Astrocyte (in vitro differentiated cells and primary cell): ENCODE measurements around the gene TLR2. TPM values are rescaled to one million over a fixed set of nuclear protein-coding genes. Genes with fewer than 3 reads are reported as not detected.

Source experiments
- DNase-seq: peaks from one replicate; pipeline ENCODE4 v3.0.0-alpha.2; 2010; ENCODE audit warnings: low read depth
- FAIRE-seq: peaks from 2 replicates; lab custom pipeline; 2011; peaks lifted over from hg19 to GRCh38; lab: Jason Lieb, UNC
- H2AFZ ChIP-seq: 2 replicates; pipeline ENCODE4 v1.6.0; 2012; ENCODE audit warnings: low read depth, low read length, inconsistent platforms
- H3K27ac ChIP-seq: 2 replicates; pipeline ENCODE4 v1.5.1; 2011; ENCODE audit warnings: low read depth, low read length, inconsistent platforms
- H3K27me3 ChIP-seq: 2 replicates; pipeline ENCODE4 v1.6.0; 2011; ENCODE audit warnings: low read length, inconsistent platforms; ENCODE audit not compliant: insufficient read depth
- H3K36me3 ChIP-seq: 2 replicates; pipeline ENCODE4 v1.5.1; 2011; ENCODE audit warnings: low read length, inconsistent platforms; ENCODE audit not compliant: insufficient read depth
- H3K4me1 ChIP-seq: 2 replicates; pipeline ENCODE4 v1.5.1; 2011; ENCODE audit warnings: low read length, inconsistent platforms; ENCODE audit not compliant: insufficient read depth
- H3K4me2 ChIP-seq: 2 replicates; pipeline ENCODE4 v1.6.0; 2012; ENCODE audit warnings: low read length, inconsistent platforms
- H3K4me3 ChIP-seq: 2 replicates; pipeline ENCODE4 v1.5.1; 2011; ENCODE audit warnings: low read depth, mild to moderate bottlenecking, low read length, inconsistent platforms; ENCODE audit not compliant: insufficient read depth
- H3K79me2 ChIP-seq: 2 replicates; pipeline ENCODE4 v1.6.0; 2012; ENCODE audit warnings: mild to moderate bottlenecking, low read length, inconsistent platforms; ENCODE audit not compliant: insufficient read depth
- H3K9ac ChIP-seq: 2 replicates; pipeline ENCODE4 v1.6.0; 2012; ENCODE audit warnings: mild to moderate bottlenecking, low read length, inconsistent platforms
- H3K9me3 ChIP-seq: 2 replicates; pipeline ENCODE4 v1.5.1; 2012; ENCODE audit warnings: low read depth, mild to moderate bottlenecking, low read length, inconsistent platforms; ENCODE audit not compliant: insufficient read depth
- H4K20me1 ChIP-seq: 2 replicates; pipeline ENCODE4 v1.6.0; 2012; ENCODE audit warnings: low read length, inconsistent platforms; ENCODE audit not compliant: insufficient read depth
- H3K27ac Mint-ChIP-seq: one replicate; pipeline ENCODE4 v1.8.0; 2021; ENCODE audit warnings: mild to moderate bottlenecking, mixed read lengths; ENCODE audit not compliant: unreplicated experiment
- H3K27me3 Mint-ChIP-seq: one replicate; pipeline ENCODE4 v1.8.0; 2021; ENCODE audit warnings: low read depth, mixed read lengths; ENCODE audit not compliant: unreplicated experiment
- H3K36me3 Mint-ChIP-seq: one replicate; pipeline ENCODE4 v1.8.0; 2021; ENCODE audit warnings: low read depth, mixed read lengths; ENCODE audit not compliant: unreplicated experiment
- H3K4me1 Mint-ChIP-seq: one replicate; pipeline ENCODE4 v1.8.0; 2021; ENCODE audit warnings: low read depth, mixed read lengths; ENCODE audit not compliant: unreplicated experiment
- H3K4me3 Mint-ChIP-seq: one replicate; pipeline ENCODE4 v1.8.0; 2021; ENCODE audit warnings: mild to moderate bottlenecking, moderate library complexity, mixed read lengths; ENCODE audit not compliant: unreplicated experiment
- H3K9me3 Mint-ChIP-seq: one replicate; pipeline ENCODE4 v1.8.0; 2021; ENCODE audit warnings: mild to moderate bottlenecking, mixed read lengths; ENCODE audit not compliant: unreplicated experiment
- EZH2 ChIP-seq: IDR thresholded peaks from 2 replicates; pipeline ENCODE4 v1.6.1; 2012; ENCODE audit warnings: mild to moderate bottlenecking, low read length, inconsistent platforms; ENCODE audit not compliant: insufficient read depth
- total RNA-seq: library from RNA; stranded (reverse); gene quantifications from 2 replicates; pipeline ENCODE4 v1.2.1, GENCODE V29; 2021
- TF ChIP-seq, protein P1 (sequence below): IDR thresholded peaks from 2 replicates; pipeline ENCODE4 v1.5.1; 2011; ENCODE audit warnings: low read depth, mild to moderate bottlenecking, inconsistent platforms, low read length, moderate library complexity; ENCODE audit not compliant: insufficient read depth

TLR2 gene
- total RNA-seq, 1 donor from 2014 or later: 0.79 TPM

DNA sequence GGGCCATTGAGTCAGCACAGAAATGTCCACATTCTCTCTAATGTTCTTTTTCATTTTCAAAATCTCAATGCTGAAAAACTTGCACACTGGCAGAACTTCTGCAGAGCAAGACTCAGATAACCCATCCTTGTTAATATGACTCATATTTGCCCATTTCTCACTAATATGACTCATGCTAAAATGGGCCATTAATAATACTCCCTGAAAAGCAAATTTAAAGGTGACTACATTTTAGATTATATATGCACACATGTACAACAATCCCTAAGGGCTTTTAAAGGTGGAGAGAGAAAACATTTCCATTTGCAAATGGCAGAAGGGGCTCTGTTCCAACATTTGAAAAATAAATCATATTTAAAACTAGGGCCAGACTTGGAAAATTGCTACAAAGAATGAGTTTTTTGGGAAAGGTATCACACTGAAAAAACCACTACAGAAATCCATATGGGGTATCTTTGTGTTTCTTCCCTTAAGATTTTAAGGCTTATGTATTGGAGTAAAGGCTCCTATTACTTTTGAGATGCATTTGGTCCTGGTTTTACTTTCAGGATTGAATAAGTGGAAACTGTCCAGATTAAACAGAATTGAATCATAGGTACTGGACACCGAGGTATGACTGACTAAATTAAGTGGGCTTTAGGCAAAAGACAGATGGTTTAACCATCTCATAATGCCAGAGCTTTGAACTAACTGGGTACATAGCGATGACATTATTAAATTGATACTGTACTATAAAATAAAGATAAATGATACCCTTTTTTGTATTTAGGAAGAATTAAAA lies 30.0 kb downstream of the TLR2 start:
- Mint-ChIP-seq H3K4me3 (no peak overlapping the region), H3K9me3 (peaks cover 5% of the 10 kb centered on the region), H3K36me3 (no peaks in the 10 kb centered on the region), H3K27me3 (no peaks in the 10 kb centered on the region), H3K4me1 (peaks cover 2% of the 10 kb centered on the region), H3K27ac (no peak overlapping the region)
- H4K20me1 ChIP-seq: no peaks in the 10 kb centered on the region
- H3K9ac ChIP-seq: no peak overlapping the region
- TF ChIP-seq, protein P1, sequence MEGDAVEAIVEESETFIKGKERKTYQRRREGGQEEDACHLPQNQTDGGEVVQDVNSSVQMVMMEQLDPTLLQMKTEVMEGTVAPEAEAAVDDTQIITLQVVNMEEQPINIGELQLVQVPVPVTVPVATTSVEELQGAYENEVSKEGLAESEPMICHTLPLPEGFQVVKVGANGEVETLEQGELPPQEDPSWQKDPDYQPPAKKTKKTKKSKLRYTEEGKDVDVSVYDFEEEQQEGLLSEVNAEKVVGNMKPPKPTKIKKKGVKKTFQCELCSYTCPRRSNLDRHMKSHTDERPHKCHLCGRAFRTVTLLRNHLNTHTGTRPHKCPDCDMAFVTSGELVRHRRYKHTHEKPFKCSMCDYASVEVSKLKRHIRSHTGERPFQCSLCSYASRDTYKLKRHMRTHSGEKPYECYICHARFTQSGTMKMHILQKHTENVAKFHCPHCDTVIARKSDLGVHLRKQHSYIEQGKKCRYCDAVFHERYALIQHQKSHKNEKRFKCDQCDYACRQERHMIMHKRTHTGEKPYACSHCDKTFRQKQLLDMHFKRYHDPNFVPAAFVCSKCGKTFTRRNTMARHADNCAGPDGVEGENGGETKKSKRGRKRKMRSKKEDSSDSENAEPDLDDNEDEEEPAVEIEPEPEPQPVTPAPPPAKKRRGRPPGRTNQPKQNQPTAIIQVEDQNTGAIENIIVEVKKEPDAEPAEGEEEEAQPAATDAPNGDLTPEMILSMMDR: no peak
- no peak for TF ChIP-seq EZH2
- no peaks in the 10 kb centered on the region for H3K36me3 ChIP-seq
- H3K27ac ChIP-seq: no peak overlapping the region
- H3K4me2 ChIP-seq: peak overlapping the region; percentile 14
- FAIRE-seq (no peak), DNase-seq (peak; percentile 36)
- H3K79me2 ChIP-seq: no peaks in the 10 kb centered on the region
- H3K27me3 ChIP-seq: no peaks in the 10 kb centered on the region
- no peak overlapping the region for H3K4me3 ChIP-seq
- H3K4me1 ChIP-seq: no peaks in the 10 kb centered on the region
- H3K9me3 ChIP-seq: no peaks in the 10 kb centered on the region
- H2AFZ ChIP-seq: no peak overlapping the region

GRCh38 chr4:153722036-153722435 lies 38.0 kb downstream of the TLR2 start:
- H3K9me3 Mint-ChIP-seq: peaks cover 1% of the 10 kb centered on the region
- Histone ChIP-seq H3K79me2 (no peaks in the 10 kb centered on the region), H3K27me3 (no peaks in the 10 kb centered on the region), H3K9me3 (no peaks in the 10 kb centered on the region), H4K20me1 (no peaks in the 10 kb centered on the region), H3K9ac (no peak overlapping the region), H3K27ac (no peak overlapping the region), H3K4me1 (no peaks in the 10 kb centered on the region), H3K36me3 (no peaks in the 10 kb centered on the region), H3K4me2 (no peak overlapping the region), H3K4me3 (no peak overlapping the region), H2AFZ (no peak overlapping the region)
- peaks cover 4% of the 10 kb centered on the region for H3K27me3 Mint-ChIP-seq
- no peak for DNase-seq
- TF ChIP-seq EZH2: no peak
- TF ChIP-seq, protein P1: no peak
- FAIRE-seq: no peak
- H3K4me1 Mint-ChIP-seq: peaks cover 1% of the 10 kb centered on the region
- no peak overlapping the region for H3K27ac Mint-ChIP-seq
- no peak overlapping the region for H3K4me3 Mint-ChIP-seq
- peaks cover 2% of the 10 kb centered on the region for H3K36me3 Mint-ChIP-seq

GRCh38 chr4:153724606-153725005 lies 40.5 kb downstream of the TLR2 start:
- Histone ChIP-seq H3K79me2 (no peaks in the 10 kb centered on the region), H3K4me1 (no peaks in the 10 kb centered on the region), H3K4me2 (no peak overlapping the region), H2AFZ (no peak overlapping the region), H3K9ac (no peak overlapping the region), H3K27ac (no peak overlapping the region), H3K27me3 (no peaks in the 10 kb centered on the region), H3K36me3 (no peaks in the 10 kb centered on the region), H3K9me3 (no peaks in the 10 kb centered on the region), H3K4me3 (no peak overlapping the region), H4K20me1 (no peaks in the 10 kb centered on the region)
- Mint-ChIP-seq H3K36me3 (peaks cover 2% of the 10 kb centered on the region), H3K4me1 (peaks cover 1% of the 10 kb centered on the region), H3K4me3 (no peak overlapping the region), H3K27ac (no peak overlapping the region), H3K9me3 (no peaks in the 10 kb centered on the region), H3K27me3 (peaks cover 4% of the 10 kb centered on the region)
- DNase-seq: no peak
- TF ChIP-seq, protein P1: no peak
- no peak for TF ChIP-seq EZH2
- FAIRE-seq: no peak
